GM18507 (cell line): ENCODE data around the gene EIF4G2.
A peak's percentile ranks its signal among the peaks of the same experiment; 100 is the strongest.

Experiments used
- DNase-seq: peaks from one replicate; pipeline ENCODE4 v3.0.0; 2011; ENCODE audit warnings: low read depth; ENCODE audit not compliant: insufficient read length; ENCODE audit errors: extremely low spot score
- FAIRE-seq: peaks from 2 replicates; lab custom pipeline; 2011; peaks lifted over from hg19 to GRCh38; lab: Jason Lieb, UNC

Gene EIF4G2

GRCh38 chr11:10778217-10778970 lies 30.3 kb downstream of the EIF4G2 start:
- no peak for DNase-seq
- FAIRE-seq: no peak

GRCh38 chr11:10777806-10778205 lies 30.9 kb downstream of the EIF4G2 start:
- no peak for DNase-seq

GRCh38 chr11:10777393-10777793 lies 31.3 kb downstream of the EIF4G2 start:
- DNase-seq (no peak), FAIRE-seq (no peak)

More at GRCh38 chr11:10777806-10778205, 30.9 kb downstream of the EIF4G2 start:
- no peak for FAIRE-seq

- DNase-seq (no peak), FAIRE-seq (no peak)
Observed at GRCh38 chr11:10774811-10775210, 33.9 kb downstream of the EIF4G2 start.

GRCh38 chr11:10771457-10771856 lies 37.3 kb downstream of the EIF4G2 start:
- DNase-seq (no peak), FAIRE-seq (no peak)

GRCh38 chr11:10770626-10771254 lies 38.0 kb downstream of the EIF4G2 start:
- FAIRE-seq: peak; percentile 49
- DNase-seq: no peak

GRCh38 chr11:10764412-10764811 lies 44.3 kb downstream of the EIF4G2 start:
- DNase-seq: no peak
- FAIRE-seq: peak; percentile 53

GRCh38 chr11:10763766-10764165 lies 45.0 kb downstream of the EIF4G2 start:
- DNase-seq: no peak
- peak; percentile 15 for FAIRE-seq

GRCh38 chr11:10762913-10763421 lies 45.8 kb downstream of the EIF4G2 start:
- DNase-seq (no peak), FAIRE-seq (peak; percentile 81)

- peak; percentile 26 for DNase-seq
- peak; percentile 79 for FAIRE-seq
Observed at GRCh38 chr11:10762185-10762584, 46.5 kb downstream of the EIF4G2 start.

- FAIRE-seq: no peak
- no peak for DNase-seq
Observed at GRCh38 chr11:10761085-10761698, 47.5 kb downstream of the EIF4G2 start.

- DNase-seq: no peak
Observed at GRCh38 chr11:10758957-10759356, 49.8 kb downstream of the EIF4G2 start.

GRCh38 chr11:10752486-10752885 lies 56.2 kb downstream of the EIF4G2 start:
- FAIRE-seq: no peak
- DNase-seq: no peak

More at GRCh38 chr11:10758957-10759356, 49.8 kb downstream of the EIF4G2 start:
- no peak for FAIRE-seq

- FAIRE-seq (no peak), DNase-seq (no peak)
Observed at GRCh38 chr11:10752061-10752460, 56.7 kb downstream of the EIF4G2 start.

GRCh38 chr11:10751581-10751940 lies 57.2 kb downstream of the EIF4G2 start:
- no peak for FAIRE-seq
- DNase-seq: no peak

- DNase-seq: peak; percentile 72
- peak; percentile 91 for FAIRE-seq
Observed at GRCh38 chr11:10750838-10751580, 57.7 kb downstream of the EIF4G2 start, which contains the start of gene CTR9. CTR9 (plus strand) TSS chr11:10751246; CDS start chr11:10751413, 167 bp downstream.

- FAIRE-seq (no peak), DNase-seq (no peak)
Observed at GRCh38 chr11:10749476-10749875, 59.2 kb downstream of the EIF4G2 start.

- FAIRE-seq: no peak
- no peak for DNase-seq
Observed at GRCh38 chr11:10747733-10748132, 61.0 kb downstream of the EIF4G2 start.
